ENCODE data around the gene LEPROT.
"Not testable (repeated sequence)": the region's sequence is repeated elsewhere in the genome, so short reads cannot be mapped to it uniquely, and the experiment has no call there.

Gene LEPROT

GRCh38 chr1:65440915-65441314 is 20.4 kb downstream of the LEPROT start:
- no peak for DNase-seq

- DNase-seq: no peak
These were observed 21.0 kb downstream of the LEPROT start for GRCh38 chr1:65441464-65441863.

GRCh38 chr1:65442442-65442841 is 22.0 kb downstream of the LEPROT start:
- DNase-seq: no peak

- no peak for DNase-seq
These were observed 23.2 kb downstream of the LEPROT start for GRCh38 chr1:65443647-65444046.

- no peak for DNase-seq
These were observed 23.7 kb downstream of the LEPROT start for GRCh38 chr1:65444128-65444640.

GRCh38 chr1:65445837-65446236 is 25.4 kb downstream of the LEPROT start:
- no peak for DNase-seq

GRCh38 chr1:65449214-65449823 is 28.9 kb downstream of the LEPROT start:
- DNase-seq: no peak

GRCh38 chr1:65455678-65456077 is 35.2 kb downstream of the LEPROT start:
- DNase-seq: not testable (repeated sequence)

- DNase-seq: no peak
These were observed 36.0 kb downstream of the LEPROT start for GRCh38 chr1:65456481-65456880.

- no peak for DNase-seq
These were observed 37.4 kb downstream of the LEPROT start for GRCh38 chr1:65457868-65458267.

GRCh38 chr1:65458730-65459396 is 38.4 kb downstream of the LEPROT start:
- no peak for DNase-seq

- DNase-seq: no peak
These were observed 38.9 kb downstream of the LEPROT start for GRCh38 chr1:65459397-65459768.

GRCh38 chr1:65465837-65466236 is 45.4 kb downstream of the LEPROT start:
- not testable (repeated sequence) for DNase-seq

- DNase-seq: no peak
These were observed 47.1 kb downstream of the LEPROT start for GRCh38 chr1:65467536-65467935.

GRCh38 chr1:65469126-65469888 is 48.8 kb downstream of the LEPROT start:
- no peak for DNase-seq

GRCh38 chr1:65469889-65470340 is 49.4 kb downstream of the LEPROT start:
- DNase-seq: no peak

- no peak for DNase-seq
These were observed 50.3 kb downstream of the LEPROT start for GRCh38 chr1:65470766-65471165.

GRCh38 chr1:65471213-65471833 is 50.9 kb downstream of the LEPROT start:
- DNase-seq: no peak

GRCh38 chr1:65471861-65472332 is 51.4 kb downstream of the LEPROT start:
- no peak for DNase-seq

GRCh38 chr1:65476327-65476726 is 55.9 kb downstream of the LEPROT start:
- DNase-seq: no peak

GRCh38 chr1:65477414-65478378 is 57.2 kb downstream of the LEPROT start:
- DNase-seq: no peak

All from effector CD8-positive, alpha-beta T cell (primary cell).